ENCODE results near the gene CRISPLD2. TPM values are rescaled to one million over a fixed set of nuclear protein-coding genes. Genes with fewer than 3 reads are reported as not detected.

Gene CRISPLD2
- total RNA-seq, 1 experiment from 2014 or later, result 9.4 TPM

- Mint-ChIP-seq H3K4me3 (no peak overlapping the region), H3K27me3 (ENCODE audit: low read depth) (no peaks in the 10 kb centered on the region), H3K27ac (peak overlapping the region; percentile 76; the same call in 1 of the 2 replicates), H3K4me1 (0 out of 2 replicates have a peak, but pooled peaks cover 3% of the 10 kb centered on the region), H3K9me3 (no peaks in the 10 kb centered on the region), H3K36me3 (no peaks in the 10 kb centered on the region)
- no peak for DNase-seq (ENCODE audit: low spot score)
- TF ChIP-seq MLX (CRISPR knock-in tag; IDR thresholded peaks at IDR 0.05), result no peak
- no peak for TF ChIP-seq FOXP1 (CRISPR knock-in tag; IDR thresholded peaks at IDR 0.05; ENCODE audit: borderline replicate concordance)
- POLR2A ChIA-PET, result no interaction called here
- ATAC-seq, result no peak
- CTCF ChIA-PET, result interaction anchor here (1.2 kb wide), 1 partner anchor 138 kb away, joined by 7 read pairs; no protein-coding TSS in a partner anchor
Observed at GRCh38 chr16:84786605-84787262, 33.1 kb upstream of the CRISPLD2 start.

GRCh38 chr16:84787263-84787622, 32.5 kb upstream of the CRISPLD2 start:
- Mint-ChIP-seq H3K27me3 (ENCODE audit: low read depth) (no peaks in the 10 kb centered on the region), H3K36me3 (no peaks in the 10 kb centered on the region), H3K9me3 (no peaks in the 10 kb centered on the region), H3K27ac (0 out of 2 replicates have a peak overlapping the region, but pooled peaks have one; percentile 1), H3K4me1 (0 out of 2 replicates have a peak, but pooled peaks cover 3% of the 10 kb centered on the region), H3K4me3 (no peak overlapping the region)
- DNase-seq (ENCODE audit: low spot score) (no peak), ATAC-seq (no peak)
- ChIA-PET POLR2A (no interaction called here), CTCF (interaction anchor here (1.2 kb wide), 1 partner anchor 137 kb away, joined by 7 read pairs; no protein-coding TSS in a partner anchor)
- no peak for TF ChIP-seq NR2C2 (CRISPR knock-in tag; IDR thresholded peaks at IDR 0.05)
- no peak for TF ChIP-seq CDX4 (CRISPR knock-in tag; IDR thresholded peaks at IDR 0.05; ENCODE audit: borderline replicate concordance)
- TF ChIP-seq MYBL2 (CRISPR knock-in tag; IDR thresholded peaks at IDR 0.05), result no peak
- no peak for TF ChIP-seq ZNF671 (CRISPR knock-in tag; IDR thresholded peaks at IDR 0.05)
- no peak for TF ChIP-seq ZNF425 (CRISPR knock-in tag; conservative IDR thresholded peaks at IDR 0.05)
- no peak for TF ChIP-seq ARID4B (CRISPR knock-in tag; IDR thresholded peaks at IDR 0.05; ENCODE audit: borderline replicate concordance)
- TF ChIP-seq ZNF317 (CRISPR knock-in tag; IDR thresholded peaks at IDR 0.05; ENCODE audit: borderline replicate concordance, low read depth), result no peak
- no peak for TF ChIP-seq E2F5 (CRISPR knock-in tag; IDR thresholded peaks at IDR 0.05)
- TF ChIP-seq ATF1 (CRISPR knock-in tag; IDR thresholded peaks at IDR 0.05), result no peak
- no peak for TF ChIP-seq JAZF1 (CRISPR knock-in tag; IDR thresholded peaks at IDR 0.05)
- TF ChIP-seq CBFB (CRISPR knock-in tag; IDR thresholded peaks at IDR 0.05; ENCODE audit: low read depth), result no peak
- no peak for TF ChIP-seq ATF6 (CRISPR knock-in tag; IDR thresholded peaks at IDR 0.05)
- TF ChIP-seq ZNF138 (CRISPR knock-in tag; conservative IDR thresholded peaks at IDR 0.05), result no peak
- no peak for TF ChIP-seq MLX (CRISPR knock-in tag; IDR thresholded peaks at IDR 0.05)

Data from WTC11 (cell line).